EH (cell line): Measurements from ENCODE around the gene PRR36.

ENCODE experiments used
- DNase-seq: peaks from one replicate; pipeline ENCODE4 v3.0.0-alpha.2; 2015; ENCODE audit warnings: low read depth

The PRR36 gene

GRCh38 chr19:7871437-7872305 lies 2.5 kb downstream of the PRR36 start:
- DNase-seq = peak; percentile 94

- peak; percentile 63 for DNase-seq
These were observed 3.4 kb downstream of the PRR36 start for GRCh38 chr19:7870571-7871436.

DNA sequence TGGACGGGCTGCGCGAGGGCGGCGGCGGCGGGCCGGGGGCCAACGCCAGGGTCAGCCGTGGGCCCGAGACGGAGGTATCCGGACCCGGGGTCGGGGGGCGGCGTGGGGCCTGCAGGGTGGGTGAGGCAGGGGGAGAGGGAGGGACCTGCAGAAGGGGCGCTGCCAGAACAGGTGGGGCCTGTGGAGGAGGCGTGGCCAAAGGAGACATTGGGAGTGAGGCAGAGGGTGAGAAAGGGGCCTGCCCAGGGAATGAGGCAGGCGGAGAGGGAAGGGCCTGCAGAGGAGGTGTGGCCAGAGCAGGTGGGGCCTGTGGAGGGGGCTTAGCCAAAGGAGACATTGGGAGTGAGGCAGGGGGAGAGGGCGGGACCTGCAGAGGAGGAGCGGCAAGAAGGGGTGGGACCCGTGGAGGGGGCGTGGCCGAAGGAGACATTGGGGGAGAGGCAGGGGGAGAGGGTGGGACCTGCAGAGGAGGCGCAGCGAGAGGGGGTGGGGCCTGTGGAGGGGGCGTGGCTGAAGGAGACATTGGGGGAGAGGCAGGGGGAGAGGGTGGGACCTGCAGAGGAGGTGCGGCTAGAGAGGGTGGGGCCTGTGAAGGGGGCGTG lies 4.2 kb downstream of the PRR36 start:
- DNase-seq = peak; percentile 56

DNA sequence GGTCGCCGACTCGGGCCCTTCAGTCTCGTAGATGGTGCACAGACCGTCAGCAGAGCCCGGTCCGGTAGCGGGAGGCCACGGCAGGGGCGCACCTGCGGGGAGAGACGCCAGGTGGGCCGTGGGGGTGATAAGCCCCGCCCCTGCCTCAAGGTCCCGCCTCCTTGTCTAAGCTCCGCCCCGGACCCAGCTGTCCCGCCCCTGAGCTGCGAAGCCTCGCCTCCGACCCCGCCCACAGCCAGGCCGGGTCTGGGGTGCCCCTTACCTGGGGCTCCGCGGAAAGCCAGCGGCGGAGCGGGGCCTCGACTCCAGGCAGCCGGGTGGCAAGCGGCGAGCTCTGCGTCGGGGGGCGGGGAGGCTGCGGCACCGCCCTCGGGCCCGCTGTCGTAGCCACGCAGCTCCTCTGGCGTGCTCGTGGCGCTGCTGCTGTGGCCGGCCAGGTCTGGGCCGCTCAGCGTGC lies 4.7 kb downstream of the PRR36 start:
- peak; percentile 62 for DNase-seq

DNA sequence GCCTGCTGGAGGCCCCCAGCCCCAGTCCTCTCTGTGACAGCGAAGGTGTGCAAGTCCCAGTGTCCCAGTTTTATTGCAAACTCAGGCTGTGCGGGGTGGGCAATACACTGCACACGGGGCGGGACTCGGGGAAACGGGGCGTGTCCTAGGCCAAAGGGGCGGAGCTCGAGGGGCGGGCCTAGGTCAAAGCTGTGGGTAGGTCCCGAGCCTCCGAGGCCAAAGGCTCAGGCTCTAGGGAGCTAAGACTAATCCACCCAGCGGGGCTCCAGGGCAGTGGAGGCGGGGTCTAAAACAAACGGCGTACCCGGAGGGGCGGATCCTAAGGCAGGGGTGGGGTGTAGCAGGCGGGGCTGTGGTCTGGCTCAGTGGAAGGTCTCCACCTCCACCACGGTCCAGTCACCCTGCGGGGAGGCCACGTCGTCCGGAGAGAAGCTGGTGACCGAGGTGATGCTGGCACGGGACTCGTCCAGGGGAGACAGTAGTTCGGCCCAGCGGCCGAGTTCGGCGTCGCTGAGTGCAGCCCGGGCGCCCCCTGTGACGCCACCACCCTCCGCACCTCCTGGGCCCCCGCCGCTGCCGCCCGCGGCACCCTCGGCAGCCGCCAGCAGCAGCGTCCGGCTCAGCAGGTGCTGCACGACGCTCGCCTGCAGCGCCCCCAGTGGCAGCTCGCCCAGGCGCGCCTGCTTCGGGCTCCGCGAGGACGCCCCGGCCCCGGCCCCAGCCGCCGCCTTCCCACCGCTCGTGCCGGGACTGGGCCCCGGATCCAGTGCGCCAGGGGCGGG lies 5.3 kb downstream of the PRR36 start:
- peak; percentile 77 for DNase-seq

DNA sequence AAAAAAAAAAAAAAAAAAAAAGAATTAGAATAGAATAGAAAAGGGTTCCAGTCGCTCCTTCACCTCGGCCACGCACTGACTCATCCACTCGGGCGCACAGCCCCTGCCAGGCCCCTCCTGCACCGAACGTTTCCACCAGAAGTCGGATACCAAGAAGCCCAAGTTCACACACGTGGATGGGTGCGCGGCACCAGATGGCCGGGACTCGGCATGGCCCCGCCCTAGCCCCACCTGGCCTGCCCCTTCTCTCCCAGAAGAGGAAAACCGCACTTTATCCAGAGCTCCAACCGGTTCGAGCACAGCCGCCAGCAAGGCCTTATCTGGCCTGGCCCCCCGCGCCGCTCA lies 5.9 kb downstream of the PRR36 start:
- no peak for DNase-seq

DNA sequence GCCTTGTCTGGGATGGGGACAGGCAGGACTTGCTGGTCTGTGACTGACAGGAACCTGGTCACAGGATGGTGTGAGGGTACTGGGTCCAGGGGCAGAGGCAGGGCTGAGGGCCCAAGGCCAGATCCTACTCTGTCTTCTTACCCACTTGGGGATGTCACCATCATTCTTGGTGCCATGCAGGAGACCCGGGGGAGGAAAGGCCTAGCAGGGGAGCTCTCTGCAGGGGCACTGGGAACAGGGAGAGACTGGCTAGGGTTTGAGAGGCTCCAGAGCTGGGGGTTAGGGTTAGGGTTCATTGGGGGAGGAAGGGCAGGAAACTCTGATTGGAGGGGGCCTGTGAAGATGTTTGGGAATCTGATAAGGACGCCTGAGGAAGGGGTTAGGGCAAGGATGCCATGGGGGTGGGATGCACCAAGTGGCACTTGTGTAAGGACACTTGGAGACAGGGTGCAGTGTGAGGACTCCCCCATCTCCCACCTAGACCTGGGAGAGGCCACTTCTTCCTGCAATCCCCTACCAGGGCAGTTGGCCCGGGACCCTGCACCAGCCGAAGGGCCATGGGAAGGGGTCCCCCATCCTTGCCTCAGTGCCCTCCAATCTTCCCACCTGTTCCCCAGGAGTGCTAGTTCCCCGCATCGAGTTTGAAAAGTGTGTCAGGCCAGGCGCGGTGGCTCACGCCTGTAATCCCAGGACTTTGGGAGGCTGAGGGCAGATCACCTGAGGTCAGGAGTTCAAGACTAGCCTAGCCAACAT lies 6.9 kb downstream of the PRR36 start:
- no peak for DNase-seq

DNA sequence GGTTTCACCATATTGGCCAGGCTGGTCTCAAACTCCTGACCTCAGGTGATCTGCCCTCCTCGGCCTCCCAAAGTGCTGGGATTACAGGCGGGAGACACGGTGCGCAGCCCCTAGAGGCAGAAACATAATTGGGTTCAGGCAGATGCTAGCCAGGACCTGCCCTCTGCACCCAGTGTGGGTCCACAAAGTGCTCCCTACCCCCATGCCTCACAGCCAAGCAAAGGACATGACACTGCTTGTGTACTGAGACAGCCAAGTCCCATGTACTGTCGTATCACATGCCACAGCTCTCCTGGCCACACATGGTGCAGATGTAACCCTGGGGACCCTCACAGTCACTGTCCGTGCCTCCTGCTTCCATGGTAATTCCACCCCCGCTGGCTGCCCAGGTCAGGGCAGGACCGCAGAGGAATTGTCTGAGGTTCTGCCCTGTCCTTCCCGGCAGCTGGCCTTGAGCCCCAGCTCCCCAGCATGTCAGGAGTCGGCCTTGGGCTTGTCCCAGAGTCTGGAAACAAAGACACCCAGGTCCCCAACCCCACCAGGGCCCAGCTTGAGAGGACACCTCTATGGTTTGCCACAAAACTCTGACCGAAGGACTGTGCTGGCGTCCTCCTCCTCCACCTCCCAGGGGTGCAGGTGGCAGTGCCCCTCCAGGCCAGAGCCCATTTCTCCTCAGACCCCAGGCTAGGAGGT lies 7.6 kb downstream of the PRR36 start:
- no peak for DNase-seq

GRCh38 chr19:7865262-7865911 lies 8.8 kb downstream of the PRR36 start:
- DNase-seq = no peak

DNA sequence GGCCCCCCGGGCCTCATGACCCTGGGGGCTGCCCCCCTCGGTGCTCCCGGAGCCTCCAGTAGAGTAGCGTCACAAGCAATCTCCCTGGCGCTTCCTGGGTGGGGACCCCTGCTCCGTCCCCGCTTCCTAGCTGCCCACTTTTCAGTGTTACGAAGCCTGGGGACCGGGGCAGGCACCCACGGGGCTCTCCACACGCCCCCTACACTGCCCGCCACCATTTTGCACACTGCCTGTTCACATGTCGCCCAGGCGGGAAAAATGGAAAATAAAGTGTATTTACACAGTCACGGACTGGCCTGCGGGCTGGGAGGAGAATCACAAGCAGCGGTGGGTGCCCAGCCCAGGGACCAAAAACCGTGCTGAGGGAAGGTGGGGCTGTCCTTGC lies 9.5 kb downstream of the PRR36 start:
- DNase-seq = no peak

GRCh38 chr19:7863971-7864689 lies 10.1 kb downstream of the PRR36 start:
- DNase-seq = no peak

DNA sequence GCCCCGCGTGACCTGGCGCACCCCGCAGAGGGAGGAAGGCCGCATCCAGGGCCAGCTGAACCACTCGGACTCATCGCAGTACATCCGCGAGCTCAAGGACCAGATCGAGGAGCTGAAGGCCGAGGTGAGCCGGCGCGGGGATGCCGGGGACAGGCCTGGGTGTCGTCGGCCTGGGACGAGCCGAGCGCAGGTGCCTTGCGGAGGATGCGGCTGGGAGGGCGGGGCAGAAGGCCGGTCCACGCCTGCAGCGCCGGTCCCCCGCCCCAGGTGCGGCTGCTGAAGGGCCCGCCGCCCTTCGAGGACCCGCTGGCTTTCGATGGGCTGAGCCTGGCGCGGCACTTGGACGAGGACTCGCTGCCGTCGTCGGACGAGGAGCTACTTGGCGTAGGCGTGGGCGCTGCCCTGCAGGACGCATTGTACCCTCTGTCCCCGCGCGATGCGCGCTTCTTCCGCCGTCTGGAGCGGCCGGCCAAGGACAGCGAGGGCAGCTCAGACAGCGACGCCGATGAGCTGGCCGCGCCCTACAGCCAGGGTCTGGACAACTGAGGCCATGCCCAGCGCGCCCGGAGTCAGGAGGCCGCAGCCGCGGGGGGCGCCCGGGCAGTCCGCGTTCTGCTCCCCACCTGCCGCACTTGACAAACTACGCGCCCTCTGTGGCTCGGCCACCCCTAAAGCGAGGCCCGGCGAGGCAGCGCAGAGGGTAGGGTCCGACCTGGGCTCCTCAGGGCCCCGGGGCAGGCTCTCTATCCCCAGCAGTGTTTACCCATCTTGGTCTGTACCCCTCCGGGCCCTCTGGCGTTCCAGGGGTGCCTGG lies 10.8 kb downstream of the PRR36 start:
- DNase-seq = no peak

DNA sequence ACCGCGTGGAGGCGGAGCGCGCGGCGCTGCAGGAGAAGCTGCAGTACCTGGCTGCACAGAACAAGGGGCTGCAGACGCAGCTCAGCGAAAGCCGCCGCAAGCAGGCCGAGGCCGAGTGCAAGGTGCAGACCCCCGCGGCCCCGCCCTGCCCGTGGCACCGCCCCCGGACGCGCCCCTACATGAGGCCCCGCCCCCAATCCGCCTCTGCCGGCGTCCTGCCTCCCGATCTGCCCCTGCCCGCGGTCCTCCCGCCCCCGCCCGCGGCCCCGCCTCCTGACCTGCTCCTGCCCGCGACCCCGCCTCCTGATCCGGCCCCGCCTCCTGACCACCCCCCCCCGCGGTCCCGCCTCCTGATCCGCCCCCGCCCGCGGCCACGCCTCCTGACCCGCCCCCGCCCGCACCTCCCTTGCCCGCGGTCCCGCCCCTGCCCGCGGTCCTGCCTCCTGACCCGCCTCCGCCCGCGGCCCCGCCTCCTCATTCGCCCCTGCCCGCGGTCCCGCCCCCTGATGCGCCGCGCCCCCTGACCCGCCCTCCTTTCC lies 11.7 kb downstream of the PRR36 start:
- DNase-seq = peak; percentile 64

DNA sequence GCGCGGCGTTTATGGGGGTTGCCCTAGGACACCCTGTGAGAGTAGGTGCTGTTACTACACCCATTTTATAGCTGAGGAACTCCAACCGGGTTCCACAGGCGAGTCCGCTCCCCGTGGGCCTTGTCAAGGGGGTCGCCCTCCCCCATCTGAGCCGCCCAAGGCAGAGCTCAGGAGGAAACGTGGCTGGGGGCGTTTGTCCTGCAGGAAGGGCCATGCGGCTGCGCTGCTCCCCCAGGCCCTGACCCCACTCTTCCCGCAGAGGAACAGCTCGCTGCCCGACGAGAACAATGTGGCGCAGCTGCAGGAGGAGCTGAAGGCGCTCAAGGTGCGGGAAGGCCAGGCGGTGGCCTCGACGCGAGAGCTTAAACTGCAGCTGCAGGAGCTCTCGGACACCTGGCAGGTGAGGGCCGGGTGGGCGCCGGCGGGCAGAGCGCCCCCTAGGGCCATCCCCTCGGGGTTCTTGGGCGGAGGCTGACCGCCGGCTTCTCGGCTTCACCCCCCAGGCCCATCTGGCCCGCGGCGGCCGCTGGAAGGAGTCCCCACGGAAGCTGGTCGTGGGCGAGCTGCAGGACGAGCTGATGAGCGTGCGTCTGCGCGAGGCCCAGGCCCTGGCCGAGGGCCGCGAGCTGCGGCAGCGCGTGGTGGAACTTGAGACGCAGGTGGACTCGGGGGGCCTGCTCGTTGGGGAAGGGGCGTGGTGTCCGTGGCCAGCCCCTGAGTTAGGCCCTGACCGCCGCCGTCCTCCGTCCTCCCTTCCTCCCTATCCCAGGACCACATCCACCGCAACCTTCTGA lies 12.4 kb downstream of the PRR36 start:
- no peak for DNase-seq

GRCh38 chr19:7860714-7861618 lies 13.2 kb downstream of the PRR36 start:
- no peak for DNase-seq
